RWPE1 (cell line): Measurements from ENCODE around the gene KCNIP2.

ENCODE experiments used
- CTCF ChIA-PET: fragments of 350-600 bp; sonication (Branson Sonifier 250); formaldehyde crosslinking; extraction: SDS; loops from one replicate; lab custom pipeline; 2021; lab: Yijun Ruan, JAX
- POLR2A ChIA-PET: fragments of 400-600 bp; formaldehyde crosslinking; extraction: SDS; loops from one replicate; lab custom pipeline; 2020; ENCODE audit warnings: antibody characterized with exemption; ENCODE audit not compliant: low non-redundant PET; lab: Yijun Ruan, JAX
- DNase-seq: peaks from one replicate; pipeline ENCODE4 v3.0.0; 2012; ENCODE audit warnings: low spot score
- H3K27ac ChIP-seq: fragments of 450-650 bp; 2 replicates; pipeline ENCODE4 v1.5.1; 2017
- CTCF ChIP-seq: fragments of 450-650 bp; conservative IDR thresholded peaks from 2 replicates; pipeline ENCODE4 v1.5.1; 2017; ENCODE audit warnings: low read depth, mild to moderate bottlenecking

KCNIP2 gene

GRCh38 chr10:101875068-101875688 lies 31.6 kb upstream of the KCNIP2 start:
- ChIA-PET CTCF (interaction anchor here (1.1 kb wide), 1 partner anchor 15 kb away, joined by 9 read pairs; no protein-coding TSS in a partner anchor), POLR2A (no interaction called here)
- H3K27ac ChIP-seq, result no peak overlapping the region
- DNase-seq, result no peak
- TF ChIP-seq CTCF, result no peak

- POLR2A ChIA-PET, result no interaction called here
- H3K27ac ChIP-seq, result no peak overlapping the region
- no peak for TF ChIP-seq CTCF
- CTCF ChIA-PET, result interaction anchor here (0.5 to 1.1 kb wide), 3 partner anchors 16 to 653 kb away, joined by 3 to 9 read pairs (median 4); no protein-coding TSS in a partner anchor
- DNase-seq, result no peak
Observed at GRCh38 chr10:101874252-101874651, 30.7 kb upstream of the KCNIP2 start.

GRCh38 chr10:101867931-101868330 lies 24.3 kb upstream of the KCNIP2 start:
- TF ChIP-seq CTCF, result no peak
- H3K27ac ChIP-seq, result no peak overlapping the region
- DNase-seq, result no peak
- ChIA-PET CTCF (no interaction called here), POLR2A (no interaction called here)

- POLR2A ChIA-PET, result no interaction called here
Observed at GRCh38 chr10:101859530-101859929, 15.9 kb upstream of the KCNIP2 start.

GRCh38 chr10:101858723-101859500 lies 15.3 kb upstream of the KCNIP2 start:
- DNase-seq, result no peak
- CTCF ChIA-PET, result no interaction called here

More at GRCh38 chr10:101859530-101859929, 15.9 kb upstream of the KCNIP2 start:
- CTCF ChIA-PET, result interaction anchor here (1.1 kb wide), 1 partner anchor 20 kb away, joined by 3 read pairs; no protein-coding TSS in a partner anchor
- TF ChIP-seq CTCF, result no peak
- no peak overlapping the region for H3K27ac ChIP-seq
- no peak for DNase-seq

More at GRCh38 chr10:101858723-101859500, 15.3 kb upstream of the KCNIP2 start:
- POLR2A ChIA-PET, result no interaction called here
- H3K27ac ChIP-seq, result no peak overlapping the region
- TF ChIP-seq CTCF, result no peak
